Inferior parietal cortex (tissue), 1 donor: ENCODE data around the gene TNFRSF21.
"Not testable (repeated sequence)": the region's sequence is repeated elsewhere in the genome, so short reads cannot be mapped to it uniquely, and the experiment has no call there.

ENCODE experiments used
- DNase-seq: peaks from one replicate; pipeline ENCODE4 v3.0.0-alpha.2; 2016; ENCODE audit errors: extremely low spot score

TNFRSF21 gene

DNA sequence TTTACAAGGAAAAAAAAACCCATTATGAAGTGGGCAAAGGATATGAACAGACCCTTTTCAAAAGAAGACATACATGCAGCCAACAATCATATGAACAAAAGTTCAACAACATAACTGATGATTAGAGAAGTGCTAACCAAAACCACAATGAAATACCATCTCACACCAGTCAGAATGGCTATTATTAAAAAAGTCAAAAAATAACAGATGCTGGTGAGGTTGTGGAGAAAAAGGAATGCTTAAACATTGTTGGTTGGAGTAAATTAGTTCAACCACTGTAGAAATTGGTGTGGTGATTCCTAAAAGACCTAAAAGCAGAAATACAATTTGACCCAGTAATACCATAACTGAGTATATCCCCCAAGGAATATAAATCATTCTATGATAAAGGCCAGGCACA lies 86.5 kb downstream of the TNFRSF21 start:
- DNase-seq, result not testable (repeated sequence)

DNA sequence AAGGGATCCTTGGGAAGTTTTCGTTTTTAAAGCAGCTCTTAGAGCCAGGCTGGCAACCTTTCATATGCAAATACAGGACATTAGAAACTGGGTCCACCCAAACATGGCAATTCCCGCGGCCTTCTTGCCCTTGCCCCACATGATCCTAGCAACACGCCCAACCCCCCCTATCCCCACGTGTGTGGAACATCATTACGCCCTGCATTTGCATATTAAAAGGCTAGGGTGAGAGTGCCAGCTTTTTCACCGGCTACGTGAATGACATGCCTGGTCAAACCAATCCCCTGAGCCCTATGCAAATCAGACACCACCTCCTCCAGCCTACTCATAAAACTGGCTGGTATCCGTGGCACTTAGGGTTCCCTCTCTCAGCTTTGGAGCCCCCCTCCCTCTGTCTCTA lies 88.1 kb downstream of the TNFRSF21 start:
- no peak for DNase-seq

DNA sequence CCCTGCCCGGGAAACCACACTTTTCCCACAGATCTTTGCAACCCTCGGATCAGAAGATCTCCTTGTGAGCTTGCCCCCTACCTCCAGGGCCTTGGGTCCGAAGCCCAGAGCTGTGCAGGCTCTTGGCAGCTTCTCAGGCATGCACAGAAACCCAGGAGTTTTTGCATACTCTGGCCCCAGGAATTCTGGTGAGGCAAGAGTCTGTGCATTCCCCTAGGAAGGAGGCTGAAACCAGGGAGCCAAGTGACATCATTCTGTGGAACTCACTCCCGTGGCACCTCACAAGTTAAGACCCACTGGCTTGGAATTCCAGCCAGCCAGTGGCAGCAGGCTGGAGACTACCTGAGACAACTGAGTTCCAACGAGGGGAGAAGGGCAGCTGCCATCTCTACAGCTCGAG lies 100.1 kb downstream of the TNFRSF21 start:
- no peak for DNase-seq

DNA sequence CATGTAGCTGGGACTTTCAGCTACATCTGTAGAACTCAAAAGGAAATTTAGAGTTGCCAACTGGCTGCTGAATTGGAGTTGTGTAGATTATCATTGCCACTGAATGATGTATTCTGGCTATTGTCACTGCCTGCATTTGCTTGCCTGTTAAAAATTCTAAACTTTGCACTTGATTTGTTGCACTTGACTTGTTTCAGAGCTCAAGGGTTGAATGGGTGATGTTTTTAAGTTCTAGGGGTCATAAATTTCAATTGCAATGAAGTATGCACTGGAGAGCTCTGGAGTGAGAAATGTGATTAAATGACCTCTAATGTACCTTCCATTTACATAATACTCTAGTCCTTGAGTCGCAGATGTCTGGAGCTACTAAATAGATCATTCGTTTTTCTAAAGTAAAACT lies 102.4 kb downstream of the TNFRSF21 start:
- DNase-seq, result no peak

DNA sequence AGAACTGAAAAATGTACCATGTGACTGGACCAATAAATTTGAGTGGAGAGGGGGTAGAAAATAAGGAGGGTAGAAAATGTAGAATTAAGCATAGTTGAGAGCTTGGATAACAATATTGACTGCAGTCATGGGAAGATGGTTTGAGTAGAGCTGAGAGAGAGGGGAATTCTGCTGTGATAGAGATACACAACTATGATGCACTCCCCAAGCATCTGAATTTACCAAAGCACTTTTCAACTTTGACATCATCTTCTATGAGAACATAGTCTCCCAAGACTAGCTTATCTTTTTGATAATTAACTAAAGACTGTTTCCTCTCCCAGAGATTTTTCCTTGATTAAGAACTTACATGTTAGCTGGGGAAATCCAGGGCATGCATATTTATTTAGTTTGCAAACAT lies 103.1 kb downstream of the TNFRSF21 start:
- no peak for DNase-seq

DNA sequence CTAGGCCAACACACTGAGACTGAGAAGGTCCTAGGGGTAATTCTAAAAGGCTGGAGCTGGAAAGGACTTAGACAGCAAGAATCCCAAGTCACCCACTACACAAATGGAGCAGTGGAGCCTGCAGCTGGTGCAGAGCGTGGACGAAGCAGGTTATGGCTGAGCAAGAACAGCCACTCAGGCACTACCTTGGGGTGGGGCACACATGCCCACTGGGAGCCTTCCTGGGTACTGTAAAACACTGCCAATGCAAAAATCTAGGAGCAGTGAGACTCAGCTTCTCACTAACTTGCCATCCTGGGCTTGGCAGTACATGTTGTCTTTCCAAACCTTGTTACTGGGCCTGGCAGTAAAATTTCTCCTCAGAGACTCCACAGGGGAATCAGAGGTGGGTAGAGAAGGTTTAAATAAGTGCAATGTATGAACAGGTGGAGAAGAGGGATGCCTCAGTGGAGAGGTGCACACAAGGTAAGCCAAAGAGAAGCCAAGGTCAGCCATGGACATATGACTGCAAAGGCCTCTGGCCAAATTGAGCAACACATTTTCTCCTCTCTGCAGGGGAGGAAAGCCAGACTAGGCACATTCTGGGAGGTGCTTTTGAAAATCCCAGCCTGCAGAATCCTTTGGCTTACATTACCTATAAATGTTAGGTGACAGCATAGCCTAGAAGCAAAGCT lies 105.6 kb downstream of the TNFRSF21 start:
- no peak for DNase-seq

DNA sequence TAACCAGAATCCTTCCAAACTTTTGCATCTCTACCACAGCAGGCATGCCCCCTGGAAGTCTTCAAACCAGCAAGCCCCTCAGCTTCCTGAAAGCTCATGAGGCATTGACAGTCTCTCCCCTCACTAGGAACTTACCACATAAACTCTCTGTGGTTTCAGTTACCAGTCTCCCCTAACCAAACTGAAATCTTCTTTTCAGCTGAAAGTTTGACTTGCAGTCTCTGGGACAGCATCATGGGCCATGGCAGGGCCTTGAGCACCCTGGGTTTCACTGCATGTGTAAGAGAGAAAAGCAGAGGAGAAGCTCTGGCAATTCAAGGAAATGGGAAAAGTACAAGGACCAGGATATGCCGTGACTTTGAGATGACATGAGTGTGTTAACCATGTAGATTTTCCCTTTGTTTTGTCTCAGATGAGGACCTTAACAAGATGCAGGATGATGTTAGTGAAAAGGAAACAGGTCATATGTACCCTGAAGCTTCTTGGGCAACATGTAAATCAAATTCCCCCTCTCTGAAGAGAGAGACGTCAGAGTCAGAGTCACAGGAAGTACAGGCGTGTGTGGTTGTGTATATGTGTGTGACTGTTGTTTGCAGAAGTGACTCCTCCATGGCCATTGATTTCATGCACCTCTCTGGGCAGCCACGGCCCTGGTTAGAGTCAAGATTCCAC lies 106.3 kb downstream of the TNFRSF21 start:
- no peak for DNase-seq

DNA sequence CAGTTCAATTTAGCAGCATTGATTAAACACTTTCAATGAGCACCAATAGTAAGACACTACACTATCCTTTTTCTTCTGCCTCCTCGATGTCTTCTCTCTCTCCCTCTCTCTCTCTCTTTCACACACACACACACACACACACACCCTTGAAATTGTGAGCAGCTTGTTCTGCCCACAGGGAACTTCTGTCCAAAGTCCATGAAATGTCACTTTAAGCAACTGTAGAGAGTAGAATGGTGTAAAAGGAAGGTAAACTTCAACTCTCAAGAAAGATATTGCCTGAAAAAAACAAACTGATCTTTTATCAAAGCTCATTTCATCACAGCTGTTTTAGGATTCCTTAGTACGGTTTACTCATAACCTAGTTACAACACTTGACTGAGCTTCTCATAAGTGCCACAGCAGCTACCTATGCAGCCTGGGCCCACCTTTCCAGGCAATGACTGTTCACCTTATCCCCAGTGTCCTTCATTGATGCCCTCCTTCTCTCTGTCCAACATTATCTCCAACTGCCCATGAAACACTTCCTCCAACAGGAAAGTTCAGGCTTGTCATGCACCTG lies 107.0 kb downstream of the TNFRSF21 start:
- DNase-seq, result no peak

DNA sequence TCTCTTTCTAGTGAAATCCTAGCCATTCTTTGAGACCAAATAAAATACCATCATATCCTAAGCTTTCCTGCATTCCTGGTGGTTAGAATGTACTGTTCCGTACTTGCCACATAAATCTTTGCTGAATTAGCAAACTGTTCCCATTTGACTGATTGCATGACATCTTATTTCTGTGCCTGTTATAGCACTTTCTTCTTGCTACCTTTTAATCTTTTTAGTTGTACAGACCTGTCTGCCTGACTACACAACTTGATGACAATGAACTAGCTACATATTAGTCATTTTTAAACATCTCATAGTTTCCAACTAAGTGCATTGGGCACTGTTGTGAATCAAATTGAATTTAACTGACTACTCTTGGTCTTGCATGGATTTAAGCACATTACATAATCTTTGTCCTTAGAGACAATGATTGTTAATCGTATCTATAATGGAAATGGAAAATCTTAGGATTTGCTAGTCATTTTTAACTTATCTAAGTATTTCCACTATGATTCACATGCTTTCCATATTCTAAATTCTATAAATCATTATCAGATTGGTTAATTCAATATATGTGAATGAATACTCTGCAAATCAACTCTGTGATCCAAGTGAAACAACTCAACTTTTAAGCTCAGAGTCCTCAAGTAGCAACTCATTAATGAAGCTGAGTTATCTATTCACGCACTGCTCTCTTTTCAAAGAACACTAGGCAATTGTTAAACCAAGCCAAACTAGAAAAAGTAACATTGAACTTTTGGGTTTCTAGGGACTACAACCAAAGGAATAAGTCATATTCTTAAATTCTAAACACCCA lies 109.0 kb downstream of the TNFRSF21 start:
- no peak for DNase-seq

DNA sequence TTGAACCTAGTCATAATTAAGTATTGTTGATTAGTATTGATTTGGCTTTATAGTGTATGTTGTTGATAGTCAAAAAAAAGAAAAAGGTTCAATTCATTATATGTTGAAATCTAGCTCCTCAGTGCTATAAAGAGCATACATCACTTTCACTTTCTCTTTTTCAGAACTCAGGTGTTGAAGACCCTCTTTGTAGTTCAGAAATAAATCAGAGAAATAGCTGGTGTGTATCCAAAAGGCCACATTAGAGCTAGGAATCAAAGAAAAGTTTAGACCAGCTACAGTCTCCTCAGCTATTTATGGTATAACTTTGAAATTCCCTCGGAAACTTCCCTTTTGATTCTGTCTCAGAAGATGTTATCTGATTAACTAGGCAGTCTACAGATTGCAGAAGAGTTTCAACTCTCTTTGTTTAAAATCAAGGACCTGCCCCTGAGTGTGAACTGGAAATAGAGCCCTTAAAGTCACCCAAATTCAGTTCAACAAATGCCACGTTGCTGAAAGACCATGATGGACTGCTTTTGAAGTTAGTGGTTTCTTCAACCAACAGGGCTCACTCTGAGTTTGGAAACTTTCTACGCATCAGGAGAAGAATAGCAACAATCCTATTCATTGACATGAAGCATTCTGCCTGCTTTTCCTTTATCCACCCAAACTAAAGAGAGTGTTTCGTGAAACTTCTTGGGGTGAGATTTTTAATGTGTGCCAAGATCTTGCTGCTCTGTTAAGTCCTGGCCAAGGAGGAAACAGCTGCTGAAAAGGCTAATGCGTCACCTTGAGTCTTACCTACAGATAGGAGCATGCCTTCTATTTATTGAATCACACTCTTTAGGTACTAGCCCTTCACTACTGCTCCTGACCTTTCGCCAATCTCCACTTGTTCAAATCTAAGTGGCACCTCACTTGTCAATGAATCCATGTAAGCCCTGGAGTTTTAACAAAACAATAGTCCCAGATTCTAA lies 111.7 kb downstream of the TNFRSF21 start:
- no peak for DNase-seq

DNA sequence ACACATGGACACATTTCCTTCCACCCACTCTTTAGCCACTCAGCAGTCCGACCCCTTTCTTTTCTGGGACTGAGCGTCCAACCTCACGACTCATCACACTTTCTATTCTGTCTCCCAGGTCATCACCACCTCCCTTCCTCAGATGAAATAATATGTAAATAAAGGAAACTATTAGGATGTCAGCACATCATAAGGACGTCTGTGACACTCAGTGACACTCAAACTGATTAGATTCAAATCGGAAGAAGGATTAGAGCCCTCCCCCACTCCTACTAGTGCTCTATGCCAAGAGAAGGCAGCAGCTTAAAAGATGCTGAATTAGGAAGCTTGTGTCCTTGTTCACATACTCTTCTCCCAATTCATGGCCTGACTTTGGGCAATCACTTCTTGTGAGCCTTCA lies 113.6 kb downstream of the TNFRSF21 start:
- no peak for DNase-seq

DNA sequence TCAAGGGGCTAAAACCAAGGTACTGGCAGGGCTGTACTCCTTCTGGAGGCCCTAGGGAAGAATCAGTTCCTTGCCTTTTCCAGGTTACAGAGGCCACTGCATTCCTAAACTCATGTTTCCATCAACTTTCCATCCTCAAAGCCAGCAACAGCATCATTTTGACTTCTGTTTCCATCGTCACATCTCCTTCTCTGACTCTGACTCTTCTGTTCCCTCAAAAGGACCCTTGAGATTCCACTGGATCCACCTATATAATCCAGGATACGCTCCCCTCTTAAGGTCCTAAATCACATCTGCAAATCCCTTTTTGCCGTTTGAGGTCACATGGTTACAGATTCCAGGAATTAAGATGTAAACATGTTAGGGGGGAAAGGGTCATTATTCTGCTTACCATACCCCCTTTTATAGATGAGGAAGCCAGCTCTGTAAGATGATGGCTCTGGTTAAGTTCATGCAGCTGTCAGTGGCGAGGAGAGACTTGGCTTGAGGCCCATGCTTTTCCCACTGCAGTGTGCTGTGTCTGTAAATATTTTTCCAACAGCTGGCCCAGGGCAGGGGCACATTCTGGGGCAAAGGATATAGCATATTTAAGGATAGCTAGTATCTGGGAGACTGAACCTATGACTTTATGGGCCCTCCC lies 114.6 kb downstream of the TNFRSF21 start:
- no peak for DNase-seq

DNA sequence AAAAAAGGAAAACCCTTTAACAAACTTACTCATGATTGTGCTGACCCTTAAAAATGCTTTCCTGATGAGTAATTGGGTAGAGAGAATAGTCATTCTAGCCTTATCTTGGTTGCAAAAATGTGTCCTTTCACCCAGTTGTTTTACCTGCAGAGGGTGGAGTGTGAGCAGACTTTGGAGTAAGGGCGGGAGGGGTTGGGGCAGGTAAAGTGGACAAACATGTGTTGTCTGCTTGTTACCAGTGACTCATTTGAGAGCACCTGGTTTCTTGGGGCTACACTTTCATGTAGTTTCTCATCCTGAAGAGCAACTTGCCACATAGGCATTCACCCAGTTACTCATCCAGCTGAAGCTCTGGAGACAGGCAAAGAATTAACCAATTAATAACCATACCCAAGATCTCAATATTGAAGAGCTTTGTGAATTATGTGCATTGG lies 121.1 kb downstream of the TNFRSF21 start:
- DNase-seq, result no peak

DNA sequence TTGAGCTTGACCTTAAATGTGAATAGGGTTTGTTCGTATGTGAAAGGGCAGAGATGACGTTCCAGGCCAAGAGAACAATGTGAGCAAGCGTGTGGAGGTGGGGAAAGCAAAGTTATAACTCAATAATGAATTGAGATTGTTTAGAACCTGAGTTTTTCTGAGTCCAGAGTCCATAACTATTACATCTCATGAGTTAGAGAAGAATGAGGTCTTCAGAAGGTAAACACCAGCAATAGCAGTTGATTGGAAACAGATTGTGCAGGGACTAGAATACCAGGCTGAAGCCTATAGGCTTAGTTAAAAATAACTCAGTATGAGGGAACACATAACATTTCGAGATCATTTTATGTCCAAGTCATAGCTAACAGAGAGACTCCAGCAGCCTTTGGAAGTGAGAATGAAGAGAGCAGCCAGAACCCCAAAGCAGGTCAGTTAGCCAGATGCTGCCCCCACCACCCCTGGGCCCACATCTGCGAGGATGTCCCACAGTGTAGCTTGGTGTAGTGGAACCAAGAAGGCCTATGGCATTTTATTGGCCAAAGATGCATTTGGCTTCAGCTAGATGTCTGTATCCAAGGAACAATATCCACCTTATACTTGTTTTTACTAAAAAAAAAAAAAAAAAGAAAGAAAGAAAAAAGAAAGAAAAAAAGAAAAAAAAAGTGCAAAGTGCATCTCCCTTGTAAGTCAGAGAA lies 121.7 kb downstream of the TNFRSF21 start:
- DNase-seq, result no peak

DNA sequence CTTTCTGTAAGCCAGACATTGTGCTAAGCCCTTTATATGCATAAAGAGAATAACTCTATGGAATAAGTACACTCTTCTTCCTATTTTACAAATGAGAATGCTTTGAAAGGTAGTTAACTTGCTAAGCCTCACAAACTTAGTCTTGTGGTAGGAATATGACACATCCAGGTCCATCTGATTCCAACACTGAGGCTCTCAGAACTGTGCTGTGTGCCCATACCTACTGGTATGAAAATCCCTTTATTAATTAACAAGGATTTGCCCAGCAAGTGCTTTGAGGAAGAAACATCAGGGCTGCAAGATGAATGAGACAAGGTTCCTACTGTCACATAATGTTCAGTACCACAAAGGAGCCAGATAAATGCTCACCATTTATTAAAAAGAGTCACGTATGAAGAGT lies 122.6 kb downstream of the TNFRSF21 start:
- DNase-seq, result no peak

DNA sequence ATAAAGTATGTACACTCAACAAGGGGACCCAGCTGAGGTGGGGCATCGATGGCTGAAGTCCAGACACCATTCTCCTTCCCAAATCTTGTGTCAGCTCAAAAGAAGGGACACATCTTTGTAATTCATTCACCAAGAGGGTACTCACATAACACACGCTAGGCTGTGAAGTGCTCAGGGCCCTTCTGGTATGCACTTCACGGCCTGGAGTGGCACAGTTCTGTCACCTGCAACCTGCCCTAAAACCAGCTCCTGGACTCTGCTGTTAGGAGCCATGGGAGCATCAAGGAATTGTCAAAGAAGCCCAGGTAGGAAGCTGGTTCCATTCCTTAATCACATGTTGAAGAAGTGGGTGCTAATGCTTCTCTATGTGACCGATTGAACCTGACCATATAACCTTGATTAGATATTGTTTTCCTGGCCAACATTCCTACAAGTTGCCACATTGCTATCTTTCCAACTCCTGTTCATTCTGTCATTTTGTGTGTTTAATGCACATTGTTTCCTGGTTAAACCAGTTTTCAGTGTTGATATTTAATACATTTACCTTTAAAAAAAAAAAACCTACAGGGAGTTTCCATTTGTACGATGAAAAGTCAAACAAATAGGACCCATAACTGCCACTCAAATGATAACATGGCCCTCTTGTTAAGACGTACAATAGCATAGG lies 127.3 kb downstream of the TNFRSF21 start:
- no peak for DNase-seq

DNA sequence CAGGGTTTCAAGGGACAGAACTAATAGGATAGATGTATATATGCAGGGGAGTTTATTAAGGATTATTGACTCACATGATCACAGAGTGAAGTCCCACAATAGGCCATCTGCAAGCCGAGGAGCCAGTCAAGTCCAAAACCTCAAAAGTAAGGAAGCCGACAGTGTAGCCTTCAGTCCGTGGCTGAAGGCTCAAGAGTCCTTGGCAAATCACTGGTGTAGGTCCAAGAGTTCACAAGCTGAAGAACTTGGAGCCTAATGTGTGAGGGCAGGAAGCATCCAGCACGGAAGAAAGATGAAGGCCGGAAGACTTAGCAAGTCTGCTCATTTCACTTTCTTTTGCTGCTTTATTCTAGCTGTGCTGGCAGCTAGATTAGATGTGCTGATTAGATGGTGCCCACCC lies 128.0 kb downstream of the TNFRSF21 start:
- DNase-seq, result no peak
